H1 (cell line): Measurements from ENCODE around the gene LRRK1. TPM values are rescaled to one million over a fixed set of nuclear protein-coding genes. Genes with fewer than 3 reads are reported as not detected.

Experiments
- CTCF ChIA-PET: fragments of 300-600 bp; sonication (Branson Sonifier 250); formaldehyde crosslinking; loops from one replicate; lab custom pipeline; 2021; ENCODE audit not compliant: partially characterized antibody; lab: Charles Lee
- POLR2A ChIA-PET: fragments of 300-600 bp; sonication (Branson Sonifier 250); formaldehyde crosslinking; loops from one replicate; lab custom pipeline; 2021; ENCODE audit warnings: inconsistent platforms; ENCODE audit not compliant: partially characterized antibody; lab: Charles Lee
- DNase-seq, 2 experiments: peaks; one replicate each; pipeline versions ENCODE4 v3.0.0 to v3.0.0-alpha.2; 2010 to 2022; ENCODE audit warnings: low spot score in 2 of 2, low read depth in 1 of 2, mixed read lengths in 1 of 2
- FAIRE-seq: peaks from 2 replicates; lab custom pipeline; 2011; peaks lifted over from hg19 to GRCh38; lab: Jason Lieb, UNC
- H2AFZ ChIP-seq: 2 replicates; pipeline ENCODE4 v1.8.1; 2012; ENCODE audit warnings: low read length, inconsistent platforms
- H2AK5ac ChIP-seq: 2 replicates; pipeline ENCODE4 v1.6.1; 2013; ENCODE audit warnings: low read depth, low read length
- H2BK120ac ChIP-seq: replicated peaks from 2 replicates; pipeline ENCODE3; 2013; ENCODE audit warnings: low read depth, low read length, inconsistent platforms
- H2BK12ac ChIP-seq: 2 replicates; pipeline ENCODE4 v1.6.1; 2013; ENCODE audit warnings: low read depth, low read length
- H2BK15ac ChIP-seq: 2 replicates; pipeline ENCODE4 v1.6.1; 2013; ENCODE audit warnings: low read length
- H2BK20ac ChIP-seq: 2 replicates; pipeline ENCODE4 v1.6.1; 2013; ENCODE audit warnings: low read length
- H2BK5ac ChIP-seq: 2 replicates; pipeline ENCODE4 v1.6.1; 2013; ENCODE audit warnings: low read depth, low read length
- H3K14ac ChIP-seq: 2 replicates; pipeline ENCODE4 v1.6.1; 2013; ENCODE audit warnings: inconsistent platforms; ENCODE audit not compliant: insufficient read length
- H3K18ac ChIP-seq: 2 replicates; pipeline ENCODE4 v1.6.1; 2013; ENCODE audit warnings: low read length; ENCODE audit errors: extremely low read depth
- H3K23ac ChIP-seq: 2 replicates; pipeline ENCODE4 v1.6.1; 2013; ENCODE audit warnings: inconsistent platforms; ENCODE audit not compliant: insufficient read length
- H3K23me2 ChIP-seq: 2 replicates; pipeline ENCODE4 v1.6.1; 2013; ENCODE audit warnings: low read depth, low read length
- H3K27ac ChIP-seq: 2 replicates; pipeline ENCODE4 v1.6.1; 2011; ENCODE audit warnings: low read depth, low read length, inconsistent platforms
- H3K27me3 ChIP-seq, 4 experiments: replicated peaks in 1 of 4; 1 replicate in 1 of 4; 2 replicates in 3 of 4; pipeline versions ENCODE4 v1.6.1 to v1.8.1; 2011 to 2013; ENCODE audit warnings: low read length in 3 of 4, mild to moderate bottlenecking in 3 of 4, inconsistent platforms in 2 of 4, mixed read lengths in 2 of 4, moderate library complexity in 1 of 4; ENCODE audit not compliant: control insufficient read depth in 3 of 4, insufficient read depth in 3 of 4; ENCODE audit errors: extremely low read depth in 1 of 4
- H3K36me3 ChIP-seq, 4 experiments: 2 replicates each; pipeline versions ENCODE4 v1.6.1 to v1.8.1; 2011 to 2013; ENCODE audit warnings: mild to moderate bottlenecking in 4 of 4, low read length in 3 of 4, moderate library complexity in 2 of 4, control low read depth in 1 of 4, inconsistent platforms in 1 of 4; ENCODE audit not compliant: insufficient read depth in 4 of 4, control insufficient read depth in 2 of 4
- H3K4ac ChIP-seq: replicated peaks from 2 replicates; pipeline ENCODE3; 2013; ENCODE audit warnings: low read length, low read depth, mixed read lengths, inconsistent platforms; ENCODE audit not compliant: insufficient read length
- H3K4me1 ChIP-seq, 4 experiments: replicated peaks in 1 of 4; 1 replicate in 1 of 4; 2 replicates in 3 of 4; pipeline versions ENCODE4 v1.6.1 to v1.8.1; 2011 to 2013; ENCODE audit warnings: low read length in 3 of 4, inconsistent platforms in 2 of 4, mixed read lengths in 1 of 4; ENCODE audit not compliant: insufficient read depth in 4 of 4, control insufficient read depth in 3 of 4
- H3K4me2 ChIP-seq, 2 experiments: 2 replicates each; pipeline versions ENCODE4 v1.6.1 to v1.8.1; 2011 to 2013; ENCODE audit warnings: low read depth in 2 of 2, low read length in 2 of 2, control low read depth in 1 of 2, inconsistent platforms in 1 of 2, mild to moderate bottlenecking in 1 of 2; ENCODE audit not compliant: insufficient read depth in 1 of 2
- H3K4me3 ChIP-seq, 4 experiments: fragments of 200-600, 300-600 bp in 1 of 4; sonication (generic), shearing (Covaris generic), sonication (Bioruptor Twin) in 1 of 4; 2 replicates each; pipeline versions ENCODE4 v1.5.1 to v1.8.1; 2011 to 2016; ENCODE audit warnings: low read length in 4 of 4, low read depth in 3 of 4, control low read depth in 2 of 4, inconsistent platforms in 2 of 4, mild to moderate bottlenecking in 2 of 4, mixed read lengths in 1 of 4, moderate library complexity in 1 of 4; ENCODE audit not compliant: insufficient read depth in 2 of 4; ENCODE audit errors: extremely low read depth in 1 of 4
- H3K56ac ChIP-seq: replicated peaks from 2 replicates; pipeline ENCODE3; 2013; ENCODE audit warnings: low read depth, mild to moderate bottlenecking, mixed read lengths, low read length, inconsistent platforms; ENCODE audit not compliant: insufficient read length
- H3K79me1 ChIP-seq: 2 replicates; pipeline ENCODE4 v1.6.1; 2013; ENCODE audit warnings: low read depth, low read length, control low read depth
- H3K79me2 ChIP-seq, 2 experiments: 2 replicates each; pipeline versions ENCODE4 v1.6.1 to v1.8.1; 2012 to 2013; ENCODE audit warnings: low read length in 2 of 2, mild to moderate bottlenecking in 2 of 2, inconsistent platforms in 1 of 2; ENCODE audit not compliant: insufficient read depth in 2 of 2, control insufficient read depth in 1 of 2
- H3K9ac ChIP-seq, 4 experiments: replicated peaks in 1 of 4; 1 replicate in 1 of 4; 2 replicates in 3 of 4; pipeline versions ENCODE4 v1.6.1 to v1.8.1; 2011 to 2013; ENCODE audit warnings: low read depth in 3 of 4, low read length in 3 of 4, control low read depth in 2 of 4, mild to moderate bottlenecking in 2 of 4, moderate library complexity in 2 of 4, inconsistent platforms in 1 of 4; ENCODE audit errors: extremely low read depth in 1 of 4
- H3K9me3 ChIP-seq, 2 experiments: 2 replicates each; pipeline versions ENCODE4 v1.6.1 to v1.8.1; 2012 to 2013; ENCODE audit warnings: mild to moderate bottlenecking in 2 of 2, moderate library complexity in 2 of 2, control low read depth in 1 of 2, inconsistent platforms in 1 of 2, low read depth in 1 of 2, low read length in 1 of 2, mixed read lengths in 1 of 2; ENCODE audit not compliant: insufficient read depth in 2 of 2
- H4K20me1 ChIP-seq, 2 experiments: replicated peaks in 1 of 2; 2 replicates each; pipeline versions ENCODE3 to v1.8.1; 2011 to 2013; ENCODE audit warnings: inconsistent platforms in 2 of 2, low read length in 2 of 2, mild to moderate bottlenecking in 1 of 2; ENCODE audit not compliant: insufficient read depth in 2 of 2, control insufficient read depth in 1 of 2
- H4K5ac ChIP-seq: 2 replicates; pipeline ENCODE4 v1.6.1; 2013; ENCODE audit warnings: low read length, low read depth, mixed read lengths, inconsistent platforms; ENCODE audit not compliant: insufficient read length
- H4K8ac ChIP-seq: 2 replicates; pipeline ENCODE4 v1.8.0; 2013; ENCODE audit warnings: mild to moderate bottlenecking, moderate library complexity, low read length, inconsistent platforms; ENCODE audit not compliant: insufficient read depth; ENCODE audit errors: extremely low read depth
- H4K91ac ChIP-seq: replicated peaks from 2 replicates; pipeline ENCODE3; 2013; ENCODE audit warnings: low read length, mixed read lengths, inconsistent platforms; ENCODE audit not compliant: insufficient read length
- EGR1 ChIP-seq: IDR thresholded peaks from 2 replicates; pipeline ENCODE4 v1.6.1; 2011; ENCODE audit warnings: low read depth, low read length, borderline replicate concordance
- FOSL1 ChIP-seq: IDR thresholded peaks from 2 replicates; pipeline ENCODE4 v1.6.1; 2011; ENCODE audit warnings: mild to moderate bottlenecking, low read depth, low read length, moderate library complexity; ENCODE audit not compliant: insufficient read depth
- GABPA ChIP-seq: IDR thresholded peaks from 2 replicates; pipeline ENCODE4 v1.6.1; 2011; ENCODE audit warnings: mild to moderate bottlenecking, low read length, moderate library complexity, borderline replicate concordance; ENCODE audit not compliant: insufficient read depth
- HDAC6 ChIP-seq: IDR thresholded peaks from one replicate; pipeline ENCODE4 v1.7.1; 2012; ENCODE audit warnings: low read depth, mild to moderate bottlenecking, inconsistent platforms, low read length, moderate library complexity
- MAX ChIP-seq: IDR thresholded peaks from 2 replicates; pipeline ENCODE4 v1.6.1; 2012; ENCODE audit warnings: inconsistent platforms
- SIRT6 ChIP-seq: IDR thresholded peaks from one replicate; pipeline ENCODE4 v1.7.1; 2012; ENCODE audit warnings: low read length, inconsistent platforms
- SP1 ChIP-seq: IDR thresholded peaks from 2 replicates; pipeline ENCODE4 v1.6.1; 2011; ENCODE audit warnings: low read depth, low read length
- SP4 ChIP-seq: IDR thresholded peaks from 2 replicates; pipeline ENCODE4 v1.6.1; 2012; ENCODE audit warnings: low read length, inconsistent platforms
- TAF1 ChIP-seq: IDR thresholded peaks from 2 replicates; pipeline ENCODE4 v1.6.1; 2011; ENCODE audit warnings: mild to moderate bottlenecking, low read depth, low read length
- TEAD4 ChIP-seq: IDR thresholded peaks from 2 replicates; pipeline ENCODE4 v1.6.1; 2012; ENCODE audit warnings: low read depth, low read length, inconsistent platforms, mixed read lengths
- WGBS, 2 experiments: shearing (Covaris generic) in 1 of 2; methylation state at CpG; one replicate each; pipeline versions ENCODE4 v1.1.6 to v1.1.7; 2013 to 2015; ENCODE audit warnings: low lambda C conversion rate in 2 of 2, mixed read lengths in 2 of 2, inconsistent platforms in 1 of 2, low coverage in 1 of 2, missing lambda C conversion rate in 1 of 2; ENCODE audit not compliant: insufficient replicate concordance in 2 of 2, insufficient coverage in 1 of 2, insufficient read length in 1 of 2; ENCODE audit errors: extremely low coverage in 1 of 2, missing lambda C conversion rate in 1 of 2; 5-methylcytosine and 5-hydroxymethylcytosine counted together
- polyA plus RNA-seq, 7 experiments: library from polyadenylated mRNA; depleted of rRNA in 3 of 7; stranded (reverse) in 5 of 7; unstranded in 2 of 7; fragments of >200 nt in 5 of 7; fragments of 200-250 nt in 2 of 7; gene quantifications; 1 replicate in 5 of 7; 2 replicates in 1 of 7; 4 replicates in 1 of 7; pipeline versions ENCODE4 v1.2.1 to v1.2.3, GENCODE V29; 2011 to 2013; ENCODE audit warnings: missing spikeins in 2 of 7, mixed read lengths in 2 of 7
- total RNA-seq: library from RNA; stranded (reverse); fragmentation: NEBNext Ultra II Directional; extraction: Animal tissue kit (Norgen Biotek cat#: 25700); gene quantifications from 2 replicates; pipeline ENCODE4 v1.2.1, GENCODE V29; 2021
- TF ChIP-seq, protein P1 (sequence below): IDR thresholded peaks from 2 replicates; pipeline ENCODE4 v1.6.1; 2011; ENCODE audit warnings: low read length, improper control_type of control experiment

The LRRK1 gene
- total and polyA plus RNA-seq, 2 of the 8 experiments (the other 6 are each of a cell fraction or from before 2014, with no cell fraction given) = 1.2 to 3.6 TPM

DNA sequence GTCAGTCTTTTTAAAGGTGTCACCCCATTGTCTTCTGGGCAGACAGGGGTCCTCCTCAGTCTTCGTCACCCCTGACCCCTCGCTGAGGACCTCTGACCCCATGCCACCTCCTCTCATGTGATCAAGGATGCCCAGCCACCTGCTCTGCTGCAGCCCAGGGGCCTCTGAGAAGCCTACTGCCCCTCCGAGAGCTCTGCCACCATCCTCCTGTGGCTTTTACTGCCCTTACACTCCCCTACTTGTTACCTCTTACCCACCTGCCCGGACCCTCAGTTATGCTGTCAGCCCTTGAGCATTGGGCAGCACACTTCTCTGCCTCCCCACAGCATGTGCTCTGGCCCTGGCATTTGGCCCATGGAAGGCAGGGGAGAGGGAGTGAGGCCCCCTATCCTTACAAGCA, 123.2 kb downstream of the LRRK1 start:
- WGBS, 2 experiments = 89% methylated on average over 4 of the region's 4 CpGs; no CpG with 5 or more reads in 1 of the 2 experiments
- no peak overlapping the region for H2BK15ac ChIP-seq
- H3K4me3 ChIP-seq = no peak overlapping the region
- no peak overlapping the region for H3K14ac ChIP-seq
- H3K27me3 ChIP-seq = 0 out of 7 replicates have a peak, but pooled peaks cover 0 to 2% (median 0%) of the 10 kb centered on the region in 4 experiments
- H3K4ac ChIP-seq = peak overlapping the region; percentile 71
- H3K36me3 ChIP-seq = no peaks in the 10 kb centered on the region
- H2AFZ ChIP-seq = no peak overlapping the region
- no peak overlapping the region for H3K56ac ChIP-seq
- no peak overlapping the region for H3K23ac ChIP-seq
- DNase-seq (peak in 1 of 2 experiments; percentile 23), FAIRE-seq (no peak)
- H3K79me1 ChIP-seq = no peaks in the 10 kb centered on the region
- no peak overlapping the region for H3K9ac ChIP-seq
- no peaks in the 10 kb centered on the region for H3K9me3 ChIP-seq
- H3K23me2 ChIP-seq = no peaks in the 10 kb centered on the region
- H2BK20ac ChIP-seq = no peak overlapping the region
- H2BK120ac ChIP-seq = no peak overlapping the region
- no peak overlapping the region for H4K5ac ChIP-seq
- H3K4me1 ChIP-seq = peaks cover 0 to 6% (median 4%) of the 10 kb centered on the region in 4 experiments; a peak in 6 of 7 replicates
- no peaks in the 10 kb centered on the region for H3K79me2 ChIP-seq
- POLR2A ChIA-PET = interaction anchor here (1.2 kb wide), 1 partner anchor 27 kb away, joined by 4 read pairs; no protein-coding TSS in a partner anchor
- CTCF ChIA-PET = interaction anchor here (0.6 to 1.5 kb wide), 8 partner anchors 9 to 214 kb away, joined by 3 to 8 read pairs (median 4); no protein-coding TSS in a partner anchor
- no peak overlapping the region for H3K18ac ChIP-seq
- H3K27ac ChIP-seq = no peak overlapping the region
- H2BK5ac ChIP-seq = no peak overlapping the region
- no peaks in the 10 kb centered on the region for H4K20me1 ChIP-seq
- H4K8ac ChIP-seq = peak overlapping the region; percentile 53
- H2BK12ac ChIP-seq = no peak overlapping the region
- no peak for TF ChIP-seq SP1
- TF ChIP-seq EGR1 = no peak
- no peak for TF ChIP-seq FOSL1
- no peak for TF ChIP-seq SP4
- TF ChIP-seq HDAC6 = no peak
- no peak for TF ChIP-seq SIRT6
- TF ChIP-seq, protein P1, sequence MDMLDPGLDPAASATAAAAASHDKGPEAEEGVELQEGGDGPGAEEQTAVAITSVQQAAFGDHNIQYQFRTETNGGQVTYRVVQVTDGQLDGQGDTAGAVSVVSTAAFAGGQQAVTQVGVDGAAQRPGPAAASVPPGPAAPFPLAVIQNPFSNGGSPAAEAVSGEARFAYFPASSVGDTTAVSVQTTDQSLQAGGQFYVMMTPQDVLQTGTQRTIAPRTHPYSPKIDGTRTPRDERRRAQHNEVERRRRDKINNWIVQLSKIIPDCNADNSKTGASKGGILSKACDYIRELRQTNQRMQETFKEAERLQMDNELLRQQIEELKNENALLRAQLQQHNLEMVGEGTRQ = no peak
- no peak for TF ChIP-seq TEAD4
- TF ChIP-seq GABPA = no peak
- TF ChIP-seq MAX = no peak
- TF ChIP-seq TAF1 = no peak
- H3K4me2 ChIP-seq = no peak overlapping the region
- H2AK5ac ChIP-seq = no peak overlapping the region
- no peak overlapping the region for H4K91ac ChIP-seq
